ENCODE measurements around the gene CCNY. TPM values are rescaled to one million over a fixed set of nuclear protein-coding genes. Genes with fewer than 3 reads are reported as not detected.

CCNY gene
- total RNA-seq, 1 donor from 2014 or later, result 85.9 TPM

DNA sequence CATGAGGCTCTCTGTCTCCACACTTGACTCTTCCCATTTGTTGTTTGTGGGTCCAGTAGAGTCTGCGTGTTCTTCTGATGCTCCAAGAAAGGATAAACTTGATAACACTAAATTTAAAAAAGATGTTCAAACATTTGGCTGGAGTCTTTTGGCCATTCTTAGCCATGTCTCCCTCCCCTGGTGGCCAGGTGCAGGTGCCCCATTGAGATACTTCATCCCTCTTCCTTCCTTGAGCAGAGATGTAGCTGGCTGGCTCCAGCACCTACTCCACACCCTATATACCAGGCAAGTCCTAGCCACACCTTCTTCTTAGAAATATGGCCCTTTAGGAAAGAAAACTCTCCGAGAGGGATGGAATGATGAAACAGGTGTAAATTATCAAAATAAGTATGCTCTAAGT, 165.6 kb downstream of the CCNY start:
- H3K27me3 Mint-ChIP-seq (ENCODE audit: low read depth, unreplicated experiment), result no peaks in the 10 kb centered on the region

DNA sequence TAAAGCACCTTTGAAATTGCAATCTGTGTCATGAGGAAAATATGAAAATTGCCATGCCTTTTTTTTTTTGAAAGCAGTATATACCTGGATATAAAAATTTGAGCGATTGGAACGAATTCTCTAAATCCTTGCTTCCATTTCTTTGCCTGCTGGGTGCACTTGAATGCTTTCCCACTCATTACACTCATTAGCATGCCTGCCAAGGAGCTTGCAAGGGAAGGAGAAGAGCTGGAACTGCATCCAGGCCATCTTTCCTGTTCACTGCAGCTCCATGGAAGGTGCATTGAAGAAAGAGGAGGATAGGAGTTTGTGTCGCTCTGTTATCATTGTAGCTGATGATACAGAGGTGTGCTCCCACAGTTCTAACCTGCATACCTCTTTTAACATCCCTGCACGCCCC, 166.4 kb downstream of the CCNY start:
- Histone ChIP-seq H3K4me3 (ENCODE audit: insufficient read depth, low read depth, low read length) (no peak overlapping the region), H2AFZ (ENCODE audit: low read depth, low read length) (no peak overlapping the region), H3K27me3 (ENCODE audit: insufficient read depth, low read length) (no peaks in the 10 kb centered on the region), H3K9me3 (ENCODE audit: insufficient read depth, low read depth, low read length) (no peaks in the 10 kb centered on the region), H3K27ac (ENCODE audit: low read depth, low read length) (no peak overlapping the region), H3K79me2 (ENCODE audit: insufficient read depth, low read length) (peaks cover 81% of the 10 kb centered on the region), H4K20me1 (ENCODE audit: insufficient read depth, low read length) (peaks cover 86% of the 10 kb centered on the region), H3K4me2 (ENCODE audit: low read length) (no peak overlapping the region), H3K36me3 (ENCODE audit: insufficient read depth, low read length) (peaks cover 11% of the 10 kb centered on the region), H3K4me1 (ENCODE audit: insufficient read depth, low read length) (no peaks in the 10 kb centered on the region), H3K9ac (ENCODE audit: low read length) (no peak overlapping the region)
- H3K27me3 Mint-ChIP-seq (ENCODE audit: low read depth, unreplicated experiment), result no peaks in the 10 kb centered on the region
- no peak overlapping the region for H3K27ac Mint-ChIP-seq (ENCODE audit: unreplicated experiment)
- FAIRE-seq, result no peak
- DNase-seq (ENCODE audit: low read depth), result no peak
- TF ChIP-seq, protein P1, sequence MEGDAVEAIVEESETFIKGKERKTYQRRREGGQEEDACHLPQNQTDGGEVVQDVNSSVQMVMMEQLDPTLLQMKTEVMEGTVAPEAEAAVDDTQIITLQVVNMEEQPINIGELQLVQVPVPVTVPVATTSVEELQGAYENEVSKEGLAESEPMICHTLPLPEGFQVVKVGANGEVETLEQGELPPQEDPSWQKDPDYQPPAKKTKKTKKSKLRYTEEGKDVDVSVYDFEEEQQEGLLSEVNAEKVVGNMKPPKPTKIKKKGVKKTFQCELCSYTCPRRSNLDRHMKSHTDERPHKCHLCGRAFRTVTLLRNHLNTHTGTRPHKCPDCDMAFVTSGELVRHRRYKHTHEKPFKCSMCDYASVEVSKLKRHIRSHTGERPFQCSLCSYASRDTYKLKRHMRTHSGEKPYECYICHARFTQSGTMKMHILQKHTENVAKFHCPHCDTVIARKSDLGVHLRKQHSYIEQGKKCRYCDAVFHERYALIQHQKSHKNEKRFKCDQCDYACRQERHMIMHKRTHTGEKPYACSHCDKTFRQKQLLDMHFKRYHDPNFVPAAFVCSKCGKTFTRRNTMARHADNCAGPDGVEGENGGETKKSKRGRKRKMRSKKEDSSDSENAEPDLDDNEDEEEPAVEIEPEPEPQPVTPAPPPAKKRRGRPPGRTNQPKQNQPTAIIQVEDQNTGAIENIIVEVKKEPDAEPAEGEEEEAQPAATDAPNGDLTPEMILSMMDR (IDR thresholded peaks at IDR 0.05; ENCODE audit: insufficient read depth, low read depth, low read length), result no peak
- TF ChIP-seq EZH2 (IDR thresholded peaks at IDR 0.05; ENCODE audit: insufficient read depth, low read length), result no peak
- peaks cover 2% of the 10 kb centered on the region for H3K36me3 Mint-ChIP-seq (ENCODE audit: low read depth, unreplicated experiment)
- H3K4me3 Mint-ChIP-seq (ENCODE audit: unreplicated experiment), result no peak overlapping the region
- no peaks in the 10 kb centered on the region for H3K9me3 Mint-ChIP-seq (ENCODE audit: unreplicated experiment)
- H3K4me1 Mint-ChIP-seq (ENCODE audit: low read depth, unreplicated experiment), result peaks cover 6% of the 10 kb centered on the region

More for the DNA sequence above, 165.6 kb downstream of the CCNY start:
- Histone ChIP-seq H3K4me3 (ENCODE audit: insufficient read depth, low read depth, low read length) (no peak overlapping the region), H3K9me3 (ENCODE audit: insufficient read depth, low read depth, low read length) (no peaks in the 10 kb centered on the region), H3K79me2 (ENCODE audit: insufficient read depth, low read length) (peaks cover 79% of the 10 kb centered on the region), H3K9ac (ENCODE audit: low read length) (no peak overlapping the region), H3K27ac (ENCODE audit: low read depth, low read length) (no peak overlapping the region), H2AFZ (ENCODE audit: low read depth, low read length) (no peak overlapping the region), H3K27me3 (ENCODE audit: insufficient read depth, low read length) (no peaks in the 10 kb centered on the region), H3K4me2 (ENCODE audit: low read length) (no peak overlapping the region), H4K20me1 (ENCODE audit: insufficient read depth, low read length) (peaks cover 90% of the 10 kb centered on the region), H3K4me1 (ENCODE audit: insufficient read depth, low read length) (no peaks in the 10 kb centered on the region), H3K36me3 (ENCODE audit: insufficient read depth, low read length) (peaks cover 11% of the 10 kb centered on the region)
- Mint-ChIP-seq H3K36me3 (ENCODE audit: low read depth, unreplicated experiment) (peaks cover 2% of the 10 kb centered on the region), H3K9me3 (ENCODE audit: unreplicated experiment) (no peaks in the 10 kb centered on the region), H3K4me1 (ENCODE audit: low read depth, unreplicated experiment) (peaks cover 6% of the 10 kb centered on the region), H3K27ac (ENCODE audit: unreplicated experiment) (no peak overlapping the region), H3K4me3 (ENCODE audit: unreplicated experiment) (no peak overlapping the region)
- no peak for DNase-seq (ENCODE audit: low read depth)
- TF ChIP-seq, protein P1 (IDR thresholded peaks at IDR 0.05; ENCODE audit: insufficient read depth, low read depth, low read length), result no peak
- no peak for TF ChIP-seq EZH2 (IDR thresholded peaks at IDR 0.05; ENCODE audit: insufficient read depth, low read length)
- FAIRE-seq, result no peak

DNA sequence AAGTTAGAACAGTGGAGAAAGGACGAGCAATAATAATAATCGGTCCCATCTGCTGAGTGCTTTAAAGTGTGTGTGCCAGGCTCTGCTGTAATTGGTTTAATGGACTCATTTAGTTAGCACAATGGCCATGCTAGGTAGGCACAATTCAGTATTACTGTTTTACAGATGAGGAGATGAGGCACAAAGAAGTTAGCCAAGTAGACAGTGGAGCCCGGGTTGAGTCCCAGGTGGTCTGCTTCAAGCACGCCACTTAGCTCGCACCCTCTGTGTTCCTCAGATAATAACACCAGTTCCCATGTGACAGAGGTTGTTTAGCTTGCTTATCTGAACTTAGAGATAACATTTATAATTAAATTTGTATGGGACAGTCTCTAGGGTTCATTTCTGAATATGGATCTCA, 167.3 kb downstream of the CCNY start:
- H3K27ac ChIP-seq (ENCODE audit: low read depth, low read length), result no peak overlapping the region
- no peaks in the 10 kb centered on the region for H3K27me3 ChIP-seq (ENCODE audit: insufficient read depth, low read length)
- no peaks in the 10 kb centered on the region for H3K9me3 ChIP-seq (ENCODE audit: insufficient read depth, low read depth, low read length)
- no peaks in the 10 kb centered on the region for H3K27me3 Mint-ChIP-seq (ENCODE audit: low read depth, unreplicated experiment)
- DNase-seq (ENCODE audit: low read depth) (no peak), FAIRE-seq (no peak)
- peaks cover 3% of the 10 kb centered on the region for H3K9me3 Mint-ChIP-seq (ENCODE audit: unreplicated experiment)
- no peak overlapping the region for H2AFZ ChIP-seq (ENCODE audit: low read depth, low read length)
- no peak overlapping the region for H3K4me3 Mint-ChIP-seq (ENCODE audit: unreplicated experiment)
- peaks cover 5% of the 10 kb centered on the region for H3K4me1 Mint-ChIP-seq (ENCODE audit: low read depth, unreplicated experiment)
- peaks cover 11% of the 10 kb centered on the region for H3K36me3 ChIP-seq (ENCODE audit: insufficient read depth, low read length)
- TF ChIP-seq, protein P1 (IDR thresholded peaks at IDR 0.05; ENCODE audit: insufficient read depth, low read depth, low read length), result no peak
- TF ChIP-seq EZH2 (IDR thresholded peaks at IDR 0.05; ENCODE audit: insufficient read depth, low read length), result no peak
- H3K4me3 ChIP-seq (ENCODE audit: insufficient read depth, low read depth, low read length), result no peak overlapping the region
- peaks cover 81% of the 10 kb centered on the region for H3K79me2 ChIP-seq (ENCODE audit: insufficient read depth, low read length)
- H4K20me1 ChIP-seq (ENCODE audit: insufficient read depth, low read length), result peaks cover 85% of the 10 kb centered on the region
- no peak overlapping the region for H3K27ac Mint-ChIP-seq (ENCODE audit: unreplicated experiment)
- H3K4me2 ChIP-seq (ENCODE audit: low read length), result no peak overlapping the region
- no peak overlapping the region for H3K9ac ChIP-seq (ENCODE audit: low read length)
- H3K36me3 Mint-ChIP-seq (ENCODE audit: low read depth, unreplicated experiment), result peaks cover 6% of the 10 kb centered on the region
- H3K4me1 ChIP-seq (ENCODE audit: insufficient read depth, low read length), result no peaks in the 10 kb centered on the region

Data from astrocyte (in vitro differentiated cells and primary cell).